Stomach smooth muscle (tissue), 2 donors: ENCODE measurements around the gene TRAPPC10.
"Not testable (repeated sequence)": the region's sequence is repeated elsewhere in the genome, so short reads cannot be mapped to it uniquely, and the experiment has no call there.

Experiments
- H3K27ac ChIP-seq: one replicate; pipeline ENCODE4 v1.7.0; 2013; ENCODE audit warnings: mild to moderate bottlenecking, low read length, inconsistent platforms
- H3K27me3 ChIP-seq, 2 donors: one replicate each; pipeline ENCODE4 v1.7.0; 2013; ENCODE audit warnings: low read length in 2 of 2; ENCODE audit not compliant: insufficient read depth in 2 of 2, control insufficient read depth in 1 of 2
- H3K36me3 ChIP-seq, 2 donors: one replicate each; pipeline ENCODE4 v1.7.0; 2013; ENCODE audit warnings: low read length in 2 of 2; ENCODE audit not compliant: control insufficient read depth in 2 of 2, insufficient read depth in 2 of 2
- H3K4me1 ChIP-seq: one replicate; pipeline ENCODE4 v1.7.0; 2013; ENCODE audit warnings: low read length; ENCODE audit not compliant: control insufficient read depth, insufficient read depth
- H3K4me3 ChIP-seq, 2 donors: one replicate each; pipeline ENCODE4 v1.7.0; 2013; ENCODE audit warnings: low read length in 2 of 2
- H3K9ac ChIP-seq, 2 donors: one replicate each; pipeline ENCODE4 v1.7.0; 2013; ENCODE audit warnings: low read length in 2 of 2, mild to moderate bottlenecking in 1 of 2
- H3K9me3 ChIP-seq, 2 donors: one replicate each; pipeline ENCODE4 v1.7.0; 2013; ENCODE audit warnings: low read length in 2 of 2; ENCODE audit not compliant: control insufficient read depth in 2 of 2
- donor health status: healthy.
- donor health status: Pancreatic carcinoma.

TRAPPC10 gene

DNA sequence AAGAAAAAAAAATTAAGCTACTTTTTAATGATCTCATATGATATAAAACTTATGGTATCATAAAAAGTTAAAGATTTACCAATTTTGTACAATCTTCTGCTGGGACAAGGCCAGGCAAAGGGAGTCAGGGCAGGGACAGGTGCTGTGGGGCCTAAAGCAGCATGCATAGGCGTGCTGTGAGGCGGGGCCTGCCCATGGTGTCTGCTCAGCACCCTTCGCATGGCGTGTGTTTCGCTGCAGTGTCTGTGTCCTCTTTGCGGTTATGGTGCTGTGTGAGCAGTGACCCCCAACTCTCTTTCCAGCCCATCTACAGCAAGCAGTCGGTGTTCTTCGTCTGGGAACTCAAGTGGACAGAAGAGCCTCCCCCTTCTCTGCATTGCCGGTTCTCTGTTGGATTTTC lies 81.7 kb downstream of the TRAPPC10 start:
- Histone ChIP-seq H3K36me3 (peaks cover 30 to 31% of the 10 kb centered on the region in 2 donors), H3K27ac (no peak overlapping the region), H3K4me1 (no peaks in the 10 kb centered on the region), H3K4me3 (no peak overlapping the region), H3K9ac (no peak overlapping the region), H3K27me3 (no peaks in the 10 kb centered on the region), H3K9me3 (no peaks in the 10 kb centered on the region)

DNA sequence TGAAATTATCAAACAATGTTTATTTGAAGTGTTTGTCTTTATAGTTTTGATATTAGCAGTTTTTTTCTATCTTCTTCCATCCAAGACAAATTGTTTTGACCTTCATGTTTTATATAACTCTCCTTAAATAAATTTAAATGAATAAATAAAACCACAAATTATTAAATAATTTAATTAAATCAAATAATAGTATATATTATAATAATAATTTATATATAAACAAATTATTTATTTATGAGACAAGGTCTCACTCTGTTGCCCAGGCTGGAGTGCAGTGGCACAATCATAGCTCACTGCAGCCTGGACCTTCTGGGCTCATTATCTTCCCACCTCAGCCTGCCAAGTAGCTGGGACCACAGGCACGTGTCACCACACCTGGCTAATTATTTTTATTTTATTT lies 82.7 kb downstream of the TRAPPC10 start:
- Histone ChIP-seq H3K4me1 (no peaks in the 10 kb centered on the region), H3K27ac (no peak overlapping the region), H3K9ac (no peak overlapping the region), H3K9me3 (no peaks in the 10 kb centered on the region), H3K4me3 (no peak overlapping the region), H3K36me3 (peaks cover 21 to 22% of the 10 kb centered on the region in 2 donors), H3K27me3 (no peaks in the 10 kb centered on the region)

DNA sequence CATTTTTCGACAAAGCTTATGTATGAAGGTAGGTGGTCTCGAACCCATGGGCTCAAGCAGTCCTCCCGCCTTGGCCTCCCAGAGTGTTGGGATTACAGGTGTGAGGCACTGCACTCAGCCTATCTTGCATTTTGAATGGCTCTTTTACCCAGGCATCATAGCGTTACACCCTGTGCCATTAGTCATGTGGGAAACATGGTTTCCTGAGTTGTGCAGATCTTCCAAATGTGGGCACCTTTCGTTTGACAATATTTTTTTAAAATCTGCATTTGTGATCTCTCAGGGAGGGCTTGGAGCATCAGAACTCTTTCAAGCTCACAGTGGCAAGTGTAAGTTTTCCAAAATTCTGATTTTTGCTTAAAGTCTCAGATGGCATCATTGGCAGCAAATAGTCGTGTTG lies 86.4 kb downstream of the TRAPPC10 start:
- H3K4me1 ChIP-seq, H3K9me3 ChIP-seq, H3K27me3 ChIP-seq, H3K36me3 ChIP-seq, H3K27ac ChIP-seq, H3K4me3 ChIP-seq, H3K9ac ChIP-seq: not testable (repeated sequence)

DNA sequence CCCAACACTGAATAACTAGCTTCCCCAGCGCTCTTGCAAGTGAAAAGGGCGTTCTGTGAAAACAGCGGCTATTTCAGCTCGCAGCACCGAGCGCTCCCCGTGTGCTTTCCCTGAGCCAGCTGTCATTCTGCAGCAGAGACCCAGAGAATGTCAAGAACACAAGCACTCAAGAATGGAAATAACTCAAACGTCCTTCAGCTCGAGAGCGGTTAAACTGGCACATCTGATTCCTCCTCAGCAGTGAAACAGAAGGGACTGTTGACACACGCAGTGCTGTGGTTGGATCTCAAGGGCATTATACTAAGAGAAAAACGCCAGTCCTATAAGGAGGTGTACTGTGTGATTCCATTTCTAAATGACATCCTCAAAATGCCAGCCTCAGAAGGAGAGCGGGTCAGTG lies 86.9 kb downstream of the TRAPPC10 start:
- H3K27ac ChIP-seq, H3K9me3 ChIP-seq, H3K4me1 ChIP-seq, H3K9ac ChIP-seq, H3K4me3 ChIP-seq, H3K27me3 ChIP-seq, H3K36me3 ChIP-seq: not testable (repeated sequence)

DNA sequence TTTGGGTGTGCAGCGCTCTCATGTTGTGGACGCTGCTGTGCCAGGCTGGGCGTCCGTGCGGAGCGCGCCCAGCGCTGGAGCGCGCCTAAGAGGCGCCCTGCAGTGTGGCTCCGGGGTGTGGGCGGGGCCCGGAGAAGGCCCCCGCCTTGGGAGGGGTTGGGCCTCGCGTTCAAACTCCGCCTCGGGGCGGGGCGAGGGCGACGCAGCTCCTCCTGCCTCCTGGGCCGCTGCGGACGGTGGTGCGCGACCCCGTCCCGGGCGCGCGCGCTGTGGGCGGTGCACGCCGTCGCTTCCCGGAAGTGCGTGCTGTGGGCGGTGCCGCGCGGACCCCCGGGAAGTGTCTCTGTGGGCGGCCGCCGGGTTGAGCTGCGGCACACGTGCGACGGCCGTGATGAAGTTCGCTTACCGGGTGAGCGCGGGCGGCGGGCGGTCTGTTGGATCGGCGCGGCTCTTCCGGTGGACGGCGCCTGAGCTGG lies 95.0 kb downstream of the TRAPPC10 start, which contains the start of gene PWP2:
Gene PWP2 (plus strand): TSS at position 374 of the 476 bp plus-strand sequence. CDS start 18 bp downstream, at position 392.
- H3K4me3 ChIP-seq, H3K27me3 ChIP-seq, H3K27ac ChIP-seq, H3K36me3 ChIP-seq, H3K9me3 ChIP-seq, H3K4me1 ChIP-seq, H3K9ac ChIP-seq: not testable (repeated sequence)

DNA sequence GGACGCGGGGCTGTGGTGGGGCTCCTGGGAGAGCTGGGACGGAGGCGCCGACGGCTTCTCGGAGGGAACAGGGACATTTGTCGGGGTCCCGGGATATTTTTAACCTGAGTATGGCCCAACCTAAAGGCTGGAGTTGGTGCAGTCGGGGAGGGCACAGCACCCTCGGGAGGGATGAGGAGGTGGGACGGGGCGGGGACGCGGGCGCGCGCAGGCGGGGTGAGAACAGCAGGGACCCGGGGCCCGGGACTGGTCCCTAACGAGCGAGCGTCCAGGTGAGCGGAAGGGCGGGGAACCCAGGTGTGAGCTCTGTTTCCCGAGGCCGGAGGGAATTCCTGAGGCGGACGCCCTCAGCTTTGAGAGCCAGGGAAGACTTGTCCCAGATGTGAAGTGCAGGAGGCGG lies 95.5 kb downstream of the TRAPPC10 start:
- H3K27ac ChIP-seq, H3K9ac ChIP-seq, H3K4me3 ChIP-seq: not testable (repeated sequence)

DNA sequence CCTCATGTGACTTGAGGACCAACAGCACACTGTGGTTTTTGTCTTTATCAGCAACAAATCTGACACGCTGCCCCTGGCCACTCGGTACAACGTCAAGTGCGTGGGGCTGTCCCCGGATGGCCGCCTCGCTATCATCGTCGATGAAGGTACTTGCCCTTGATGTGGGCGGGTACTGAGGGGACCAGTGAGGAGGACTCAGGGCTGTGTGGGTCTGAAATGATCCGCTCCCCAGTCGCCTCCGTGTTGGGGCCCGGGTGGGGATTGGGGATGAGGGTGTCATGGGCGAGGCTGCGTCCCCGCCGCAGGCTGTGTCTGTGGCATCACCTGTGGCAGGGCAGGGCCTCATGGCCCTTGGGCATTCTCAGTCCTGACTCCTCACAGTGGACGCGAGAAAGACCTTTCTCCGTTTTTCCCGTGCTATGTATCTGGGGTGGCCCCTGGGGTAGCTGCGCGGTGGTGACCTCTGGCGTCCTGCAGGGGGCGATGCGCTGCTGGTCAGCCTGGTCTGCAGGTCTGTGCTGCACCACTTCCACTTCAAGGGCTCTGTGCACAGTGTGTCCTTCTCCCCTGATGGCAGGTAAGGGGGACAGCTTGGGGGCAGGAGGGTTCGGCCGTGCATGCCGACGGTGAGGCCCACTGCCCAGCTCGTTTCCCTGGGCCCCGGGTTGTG lies 101.7 kb downstream of the TRAPPC10 start:
- not testable (repeated sequence) for H3K36me3 ChIP-seq, H3K9me3 ChIP-seq, H3K4me1 ChIP-seq

More for the DNA sequence above, 95.5 kb downstream of the TRAPPC10 start:
- not testable (repeated sequence) for H3K4me1 ChIP-seq, H3K9me3 ChIP-seq, H3K36me3 ChIP-seq, H3K27me3 ChIP-seq

DNA sequence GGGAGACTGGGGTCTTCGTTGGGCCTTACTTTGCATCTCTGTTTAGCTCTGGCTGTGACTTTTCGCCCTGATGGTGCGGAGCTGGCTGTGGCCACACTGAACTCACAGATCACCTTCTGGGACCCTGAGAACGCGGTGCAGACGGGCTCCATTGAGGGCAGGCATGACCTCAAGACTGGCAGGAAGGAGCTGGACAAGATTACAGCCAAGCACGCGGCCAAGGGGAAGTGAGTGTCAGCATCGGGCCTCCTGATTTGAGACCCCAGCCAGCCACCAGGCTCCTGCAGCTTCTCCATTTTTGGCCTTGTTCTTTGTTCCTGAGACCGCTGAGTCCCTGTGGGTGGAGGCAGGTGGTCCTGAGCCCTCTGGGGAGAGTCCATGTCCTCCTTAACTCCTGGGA lies 110.0 kb downstream of the TRAPPC10 start:
- H3K4me1 ChIP-seq, H3K27ac ChIP-seq, H3K27me3 ChIP-seq, H3K4me3 ChIP-seq, H3K9me3 ChIP-seq, H3K36me3 ChIP-seq, H3K9ac ChIP-seq: not testable (repeated sequence)

More for the DNA sequence above, 101.7 kb downstream of the TRAPPC10 start:
- H3K27me3 ChIP-seq, H3K9ac ChIP-seq, H3K4me3 ChIP-seq, H3K27ac ChIP-seq: not testable (repeated sequence)

DNA sequence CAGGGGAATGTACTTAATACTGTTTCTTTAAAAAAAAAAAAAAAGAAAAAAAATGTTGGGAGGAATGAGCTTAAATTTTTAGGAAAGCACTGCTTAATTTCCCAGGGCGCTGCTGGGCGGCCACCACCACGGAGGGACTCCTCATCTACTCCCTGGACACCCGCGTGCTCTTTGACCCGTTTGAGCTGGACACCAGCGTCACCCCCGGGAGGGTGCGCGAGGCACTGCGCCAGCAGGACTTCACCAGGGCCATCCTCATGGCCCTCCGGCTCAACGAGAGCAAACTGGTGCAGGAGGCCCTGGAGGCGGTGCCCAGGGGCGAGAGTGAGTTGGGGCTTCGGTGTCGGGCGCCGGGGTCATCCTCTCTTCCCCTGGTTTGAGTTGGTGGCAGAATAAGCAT lies 115.7 kb downstream of the TRAPPC10 start:
- H3K9ac ChIP-seq, H3K4me3 ChIP-seq, H3K4me1 ChIP-seq, H3K9me3 ChIP-seq, H3K27ac ChIP-seq, H3K36me3 ChIP-seq, H3K27me3 ChIP-seq: not testable (repeated sequence)

DNA sequence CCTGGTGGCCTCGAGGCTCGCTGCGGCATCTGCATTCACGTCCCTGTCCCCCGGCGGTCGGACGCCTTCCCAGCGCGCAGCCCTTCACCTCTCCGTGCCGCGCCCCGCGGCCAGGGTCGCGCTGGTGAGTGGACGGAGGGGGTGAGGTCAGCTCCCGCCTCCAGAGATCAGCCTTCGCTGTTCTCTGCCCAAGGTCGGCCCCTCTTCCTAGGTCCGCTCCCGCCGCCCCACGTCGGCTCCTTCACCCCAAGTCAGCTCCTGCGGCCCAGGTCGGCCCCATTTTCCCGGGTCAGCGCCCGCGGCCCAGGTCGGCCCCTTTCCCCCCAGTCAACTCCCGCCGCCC lies 121.6 kb downstream of the TRAPPC10 start:
- not testable (repeated sequence) for H3K9me3 ChIP-seq, H3K27ac ChIP-seq, H3K4me1 ChIP-seq, H3K9ac ChIP-seq, H3K4me3 ChIP-seq, H3K27me3 ChIP-seq, H3K36me3 ChIP-seq

DNA sequence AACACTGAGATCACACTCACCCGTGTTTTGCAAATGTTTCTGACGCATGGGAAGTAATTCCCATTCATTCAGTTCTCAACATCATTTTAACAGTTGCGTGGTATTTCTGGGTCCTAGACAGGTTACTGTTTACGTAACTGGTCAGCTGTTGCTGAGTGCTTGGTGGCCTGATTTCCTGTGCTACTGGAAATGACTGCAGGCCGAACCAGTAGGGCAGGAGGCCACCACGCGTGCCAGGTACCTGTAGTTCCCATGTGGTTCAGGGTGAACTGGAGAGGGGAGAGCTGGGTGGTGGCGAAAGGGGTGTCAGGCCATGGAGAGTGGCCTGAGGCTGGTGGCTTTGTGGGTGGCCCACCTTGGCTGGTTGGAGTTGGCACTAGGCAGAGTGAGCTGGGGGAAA lies 122.6 kb downstream of the TRAPPC10 start:
- H3K27me3 ChIP-seq, H3K4me3 ChIP-seq, H3K36me3 ChIP-seq, H3K9ac ChIP-seq, H3K27ac ChIP-seq, H3K4me1 ChIP-seq, H3K9me3 ChIP-seq: not testable (repeated sequence)
